ENCODE data around the gene SERPINE1. TPM values are rescaled to one million over a fixed set of nuclear protein-coding genes. Genes with fewer than 3 reads are reported as not detected.
A peak's percentile ranks its signal among the peaks of the same experiment; 100 is the strongest.

SERPINE1 gene
- polyA plus RNA-seq, 1 experiment = 356 TPM

- no peak overlapping the region for H3K27ac ChIP-seq (ENCODE audit: low read depth, low read length)
- H3K9me3 ChIP-seq (ENCODE audit: control insufficient read depth, insufficient read depth, low read length) = no peaks in the 10 kb centered on the region; the same call in 1 of the 2 replicates
- POLR2A ChIA-PET = no interaction called here
- DNase-seq (ENCODE audit: low read depth, low spot score) = no peak
- no peak overlapping the region for H3K4me3 ChIP-seq (ENCODE audit: low read depth, low read length)
- no peak for TF ChIP-seq CTCF (IDR thresholded peaks at IDR 0.05; ENCODE audit: low read depth, low read length)
- CTCF ChIA-PET = interaction anchor here (0.7 to 2.0 kb wide), 3 partner anchors 11 to 33 kb away, joined by 3 to 11 read pairs (median 5); no protein-coding TSS in a partner anchor
- H3K27me3 ChIP-seq (ENCODE audit: control insufficient read depth, insufficient read depth, low read length) = peaks cover 1% of the 10 kb centered on the region
Observed at GRCh38 chr7:101159696-101160674, 33.1 kb downstream of the SERPINE1 start.

- POLR2A ChIA-PET = no interaction called here
Observed at GRCh38 chr7:101160910-101161309, 34.0 kb downstream of the SERPINE1 start.

GRCh38 chr7:101161692-101162471 is 35.0 kb downstream of the SERPINE1 start:
- POLR2A ChIA-PET = interaction anchor here (0.7 kb wide), 1 partner anchor 10 kb away, joined by 11 read pairs; no protein-coding TSS in a partner anchor

More at GRCh38 chr7:101160910-101161309, 34.0 kb downstream of the SERPINE1 start:
- CTCF ChIA-PET = interaction anchor here (0.7 to 1.9 kb wide), 2 partner anchors 10 to 32 kb away, joined by 3 to 5 read pairs; no protein-coding TSS in a partner anchor
- Histone ChIP-seq H3K27me3 (ENCODE audit: control insufficient read depth, insufficient read depth, low read length) (peaks cover 3% of the 10 kb centered on the region), H3K9me3 (ENCODE audit: control insufficient read depth, insufficient read depth, low read length) (no peaks in the 10 kb centered on the region; the same call in 1 of the 2 replicates), H3K27ac (ENCODE audit: low read depth, low read length) (no peak overlapping the region), H3K4me3 (ENCODE audit: low read depth, low read length) (no peak overlapping the region)
- TF ChIP-seq CTCF (IDR thresholded peaks at IDR 0.05; ENCODE audit: low read depth, low read length) = no peak
- DNase-seq (ENCODE audit: low read depth, low spot score) = no peak

GRCh38 chr7:101162551-101163278 is 35.8 kb downstream of the SERPINE1 start:
- no peak for TF ChIP-seq CTCF (IDR thresholded peaks at IDR 0.05; ENCODE audit: low read depth, low read length)
- DNase-seq (ENCODE audit: low read depth, low spot score) = no peak
- Histone ChIP-seq H3K27me3 (ENCODE audit: control insufficient read depth, insufficient read depth, low read length) (peaks cover 3% of the 10 kb centered on the region), H3K27ac (ENCODE audit: low read depth, low read length) (no peak overlapping the region), H3K4me3 (ENCODE audit: low read depth, low read length) (peak overlapping the region; percentile 49), H3K9me3 (ENCODE audit: control insufficient read depth, insufficient read depth, low read length) (no peaks in the 10 kb centered on the region; the same call in 1 of the 2 replicates)
- CTCF ChIA-PET = interaction anchor here (1.2 kb wide), 1 partner anchor 30 kb away, joined by 6 read pairs; no protein-coding TSS in a partner anchor
- POLR2A ChIA-PET = interaction anchor here (1.2 kb wide), 1 partner anchor 9 kb away, joined by 4 read pairs; the partner anchor contains the start of gene AP1S1

More at GRCh38 chr7:101161692-101162471, 35.0 kb downstream of the SERPINE1 start:
- Histone ChIP-seq H3K27me3 (ENCODE audit: control insufficient read depth, insufficient read depth, low read length) (peaks cover 3% of the 10 kb centered on the region), H3K27ac (ENCODE audit: low read depth, low read length) (no peak overlapping the region), H3K4me3 (ENCODE audit: low read depth, low read length) (no peak overlapping the region), H3K9me3 (ENCODE audit: control insufficient read depth, insufficient read depth, low read length) (no peaks in the 10 kb centered on the region; the same call in 1 of the 2 replicates)
- no peak for DNase-seq (ENCODE audit: low read depth, low spot score)
- CTCF ChIA-PET = interaction anchor here (1.2 to 1.9 kb wide), 2 partner anchors 9 to 31 kb away, joined by 5 to 6 read pairs; no protein-coding TSS in a partner anchor
- no peak for TF ChIP-seq CTCF (IDR thresholded peaks at IDR 0.05; ENCODE audit: low read depth, low read length)

Measured in AG04450 (cell line).